ENCODE measurements around the gene FARP1. TPM values are rescaled to one million over a fixed set of nuclear protein-coding genes. Genes with fewer than 3 reads are reported as not detected.

FARP1 gene
- total and polyA plus RNA-seq, 2 of the 13 experiments (the other 11 are each of a cell fraction or from before 2014, with no cell fraction given) = 70.6 to 126 TPM

DNA sequence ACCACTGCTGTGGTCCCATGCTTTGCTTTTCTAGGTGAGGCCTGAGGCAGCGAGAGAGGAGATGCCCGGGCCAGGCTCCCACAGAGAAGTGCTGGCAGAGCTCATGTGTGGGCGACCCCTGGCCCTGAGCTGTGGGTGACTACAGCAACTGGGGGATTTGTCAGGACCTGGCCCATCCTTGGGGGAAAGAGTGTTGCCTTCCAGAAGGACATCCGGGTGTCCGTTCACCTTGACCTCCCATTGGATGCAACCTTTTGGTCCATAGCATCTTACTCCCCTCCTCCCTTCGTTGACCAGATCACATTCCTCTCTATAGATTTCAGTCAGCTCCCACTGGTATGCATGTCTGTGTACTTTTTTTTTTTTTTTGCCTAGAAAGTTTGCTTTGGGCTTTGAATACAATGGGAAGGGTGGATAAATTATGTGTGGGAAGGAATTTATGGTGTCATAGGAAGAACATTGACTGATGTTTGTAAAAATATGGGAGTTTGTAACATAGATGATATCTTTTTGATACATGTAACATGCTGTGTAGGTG, 118.3 kb downstream of the FARP1 start (continued):
- TF ChIP-seq ZEB1 (IDR thresholded peaks at IDR 0.05; ENCODE audit: insufficient replicate concordance, low read depth) = no peak
- no peak for TF ChIP-seq ZFYVE20 (CRISPR knock-in tag; IDR thresholded peaks at IDR 0.05; ENCODE audit: borderline replicate concordance, low read depth)
- TF ChIP-seq ZNF30 (CRISPR knock-in tag; IDR thresholded peaks at IDR 0.05) = no peak
- TF ChIP-seq, protein P1, sequence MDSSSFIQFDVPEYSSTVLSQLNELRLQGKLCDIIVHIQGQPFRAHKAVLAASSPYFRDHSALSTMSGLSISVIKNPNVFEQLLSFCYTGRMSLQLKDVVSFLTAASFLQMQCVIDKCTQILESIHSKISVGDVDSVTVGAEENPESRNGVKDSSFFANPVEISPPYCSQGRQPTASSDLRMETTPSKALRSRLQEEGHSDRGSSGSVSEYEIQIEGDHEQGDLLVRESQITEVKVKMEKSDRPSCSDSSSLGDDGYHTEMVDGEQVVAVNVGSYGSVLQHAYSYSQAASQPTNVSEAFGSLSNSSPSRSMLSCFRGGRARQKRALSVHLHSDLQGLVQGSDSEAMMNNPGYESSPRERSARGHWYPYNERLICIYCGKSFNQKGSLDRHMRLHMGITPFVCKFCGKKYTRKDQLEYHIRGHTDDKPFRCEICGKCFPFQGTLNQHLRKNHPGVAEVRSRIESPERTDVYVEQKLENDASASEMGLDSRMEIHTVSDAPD (CRISPR knock-in tag; IDR thresholded peaks at IDR 0.05) = no peak
- TF ChIP-seq, protein P2, sequence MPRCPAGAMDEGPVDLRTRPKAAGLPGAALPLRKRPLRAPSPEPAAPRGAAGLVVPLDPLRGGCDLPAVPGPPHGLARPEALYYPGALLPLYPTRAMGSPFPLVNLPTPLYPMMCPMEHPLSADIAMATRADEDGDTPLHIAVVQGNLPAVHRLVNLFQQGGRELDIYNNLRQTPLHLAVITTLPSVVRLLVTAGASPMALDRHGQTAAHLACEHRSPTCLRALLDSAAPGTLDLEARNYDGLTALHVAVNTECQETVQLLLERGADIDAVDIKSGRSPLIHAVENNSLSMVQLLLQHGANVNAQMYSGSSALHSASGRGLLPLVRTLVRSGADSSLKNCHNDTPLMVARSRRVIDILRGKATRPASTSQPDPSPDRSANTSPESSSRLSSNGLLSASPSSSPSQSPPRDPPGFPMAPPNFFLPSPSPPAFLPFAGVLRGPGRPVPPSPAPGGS (CRISPR knock-in tag; IDR thresholded peaks at IDR 0.05) = no peak
- TF ChIP-seq ATRX (CRISPR knock-in tag; IDR thresholded peaks at IDR 0.05; ENCODE audit: borderline replicate concordance) = no peak
- TF ChIP-seq HIVEP1 (CRISPR knock-in tag; IDR thresholded peaks at IDR 0.05) = no peak
- TF ChIP-seq, protein P3, sequence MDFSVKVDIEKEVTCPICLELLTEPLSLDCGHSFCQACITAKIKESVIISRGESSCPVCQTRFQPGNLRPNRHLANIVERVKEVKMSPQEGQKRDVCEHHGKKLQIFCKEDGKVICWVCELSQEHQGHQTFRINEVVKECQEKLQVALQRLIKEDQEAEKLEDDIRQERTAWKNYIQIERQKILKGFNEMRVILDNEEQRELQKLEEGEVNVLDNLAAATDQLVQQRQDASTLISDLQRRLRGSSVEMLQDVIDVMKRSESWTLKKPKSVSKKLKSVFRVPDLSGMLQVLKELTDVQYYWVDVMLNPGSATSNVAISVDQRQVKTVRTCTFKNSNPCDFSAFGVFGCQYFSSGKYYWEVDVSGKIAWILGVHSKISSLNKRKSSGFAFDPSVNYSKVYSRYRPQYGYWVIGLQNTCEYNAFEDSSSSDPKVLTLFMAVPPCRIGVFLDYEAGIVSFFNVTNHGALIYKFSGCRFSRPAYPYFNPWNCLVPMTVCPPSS (IDR thresholded peaks at IDR 0.05) = no peak
- TF ChIP-seq, protein P4, sequence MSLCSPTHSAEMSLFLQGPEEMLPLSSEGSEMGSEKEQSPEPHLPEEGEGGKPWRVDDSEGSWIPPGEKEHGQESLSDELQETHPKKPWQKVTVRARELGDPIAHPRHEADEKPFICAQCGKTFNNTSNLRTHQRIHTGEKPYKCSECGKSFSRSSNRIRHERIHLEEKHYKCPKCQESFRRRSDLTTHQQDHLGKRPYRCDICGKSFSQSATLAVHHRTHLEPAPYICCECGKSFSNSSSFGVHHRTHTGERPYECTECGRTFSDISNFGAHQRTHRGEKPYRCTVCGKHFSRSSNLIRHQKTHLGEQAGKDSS (CRISPR knock-in tag; IDR thresholded peaks at IDR 0.05; ENCODE audit: borderline replicate concordance, low read depth) = no peak
- no peak for TF ChIP-seq AGO1 (IDR thresholded peaks at IDR 0.05; ENCODE audit: low read depth, low read length, poor library complexity, severe bottlenecking)
- no peak for TF ChIP-seq ZFP1 (CRISPR knock-in tag; IDR thresholded peaks at IDR 0.05)

Measured in HepG2 (cell line).